DOHH2 (cell line): ENCODE results near the gene FAM118A.

Experiments
- EZH2phosphoT487 ChIP-seq: fragments of 200-600 bp; sonication (generic); IDR thresholded peaks from 2 replicates; pipeline ENCODE4 v1.6.1; 2017; ENCODE audit warnings: borderline replicate concordance, mild to moderate bottlenecking, antibody characterized with exemption, low read length, moderate library complexity, mixed read lengths
- TF ChIP-seq, protein P1 (sequence below): fragments of 200-600 bp; sonication (generic); IDR thresholded peaks from one replicate; pipeline ENCODE4 v1.5.1; 2014; ENCODE audit warnings: antibody characterized with exemption, mild to moderate bottlenecking, low read depth, low read length; ENCODE audit not compliant: poor library complexity, severe bottlenecking

DNA sequence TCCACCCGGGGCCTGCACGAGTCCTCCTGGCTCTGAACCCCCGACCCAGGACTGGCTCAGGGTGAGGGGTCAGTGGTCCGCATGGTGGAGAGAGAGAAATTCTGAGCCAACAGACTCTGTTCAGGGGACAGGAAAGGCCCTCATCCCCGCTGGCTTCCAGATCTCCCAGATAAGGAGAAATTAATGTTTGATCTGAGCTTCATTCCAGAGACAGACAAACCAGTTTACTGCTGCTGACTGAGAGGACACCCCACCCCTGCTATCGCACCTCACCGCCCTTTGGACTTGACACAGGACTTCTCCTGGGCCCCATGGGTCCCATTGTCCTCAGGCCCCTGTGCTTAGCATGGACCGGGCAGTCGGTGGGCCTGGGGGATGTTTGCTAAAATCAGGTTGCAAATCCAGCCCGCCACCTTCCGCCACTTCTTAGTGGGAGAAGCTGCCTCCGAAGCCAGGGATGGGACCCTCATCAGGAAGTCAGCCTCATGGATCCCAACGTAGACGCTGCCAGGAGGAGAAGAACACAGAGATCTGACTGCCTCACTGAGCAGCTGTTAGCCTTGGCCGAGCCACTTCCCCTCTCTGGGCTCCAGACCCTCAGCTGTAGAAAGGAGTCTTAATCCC is 36.2 kb upstream of the FAM118A start:
- TF ChIP-seq, protein P1, sequence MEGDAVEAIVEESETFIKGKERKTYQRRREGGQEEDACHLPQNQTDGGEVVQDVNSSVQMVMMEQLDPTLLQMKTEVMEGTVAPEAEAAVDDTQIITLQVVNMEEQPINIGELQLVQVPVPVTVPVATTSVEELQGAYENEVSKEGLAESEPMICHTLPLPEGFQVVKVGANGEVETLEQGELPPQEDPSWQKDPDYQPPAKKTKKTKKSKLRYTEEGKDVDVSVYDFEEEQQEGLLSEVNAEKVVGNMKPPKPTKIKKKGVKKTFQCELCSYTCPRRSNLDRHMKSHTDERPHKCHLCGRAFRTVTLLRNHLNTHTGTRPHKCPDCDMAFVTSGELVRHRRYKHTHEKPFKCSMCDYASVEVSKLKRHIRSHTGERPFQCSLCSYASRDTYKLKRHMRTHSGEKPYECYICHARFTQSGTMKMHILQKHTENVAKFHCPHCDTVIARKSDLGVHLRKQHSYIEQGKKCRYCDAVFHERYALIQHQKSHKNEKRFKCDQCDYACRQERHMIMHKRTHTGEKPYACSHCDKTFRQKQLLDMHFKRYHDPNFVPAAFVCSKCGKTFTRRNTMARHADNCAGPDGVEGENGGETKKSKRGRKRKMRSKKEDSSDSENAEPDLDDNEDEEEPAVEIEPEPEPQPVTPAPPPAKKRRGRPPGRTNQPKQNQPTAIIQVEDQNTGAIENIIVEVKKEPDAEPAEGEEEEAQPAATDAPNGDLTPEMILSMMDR: no peak
- TF ChIP-seq EZH2phosphoT487: no peak
